Panc1 (cell line): ENCODE data around the gene CCR9. TPM values are rescaled to one million over a fixed set of nuclear protein-coding genes. Genes with fewer than 3 reads are reported as not detected.

Experiments
- ATAC-seq: fragments of 200-7000 bp; cut with Tn5 transposase; 2 replicates; pipeline ENCODE4 v1.9.1; 2020; ENCODE audit warnings: mild to moderate bottlenecking, moderate library complexity
- BruUV-seq: library from RNA; stranded (reverse); fragments of 400-500 nt; replicated peaks from 2 replicates; lab custom pipeline; 2021; lab: Mats Ljungman, UMichigan
- CTCF ChIA-PET: fragments of 300-600 bp; sonication (Branson Sonifier 250); formaldehyde crosslinking; loops from one replicate; lab custom pipeline; 2022; ENCODE audit warnings: antibody characterized with exemption; lab: Charles Lee
- POLR2A ChIA-PET: fragments of 300-600 bp; sonication (Branson Sonifier 250); formaldehyde crosslinking; loops from one replicate; lab custom pipeline; 2022; ENCODE audit warnings: antibody characterized with exemption; lab: Charles Lee
- DNase-seq: peaks from one replicate; pipeline ENCODE4 v3.0.0-alpha.2; 2010; ENCODE audit warnings: low read depth, low spot score
- H3K27ac ChIP-seq: 2 replicates; pipeline ENCODE4 v1.5.1; 2011; ENCODE audit warnings: mild to moderate bottlenecking, low read length, inconsistent platforms
- H3K27me3 ChIP-seq: fragments of 200-500 bp; sonication (Bioruptor generic); 2 replicates; pipeline ENCODE4 v1.6.0; 2014; ENCODE audit warnings: low read length, inconsistent platforms; ENCODE audit not compliant: control insufficient read depth, insufficient read depth
- H3K36me3 ChIP-seq: fragments of 200-500 bp; sonication (Bioruptor generic); 2 replicates; pipeline ENCODE4 v1.5.1; 2014; ENCODE audit warnings: inconsistent platforms, mild to moderate bottlenecking, low read length, moderate library complexity; ENCODE audit not compliant: control insufficient read depth, insufficient read depth
- H3K4me1 ChIP-seq: 2 replicates; pipeline ENCODE4 v1.5.1; 2011; ENCODE audit warnings: inconsistent platforms, mild to moderate bottlenecking, low read length, moderate library complexity; ENCODE audit not compliant: control insufficient read depth, insufficient read depth
- H3K4me3 ChIP-seq, 2 experiments: 2 replicates each; pipeline ENCODE4 v1.5.1; 2011 to 2012; ENCODE audit warnings: low read depth in 2 of 2, low read length in 2 of 2, mild to moderate bottlenecking in 2 of 2, inconsistent platforms in 1 of 2, moderate library complexity in 1 of 2
- H3K9me3 ChIP-seq: fragments of 200-500 bp; sonication (Bioruptor generic); 2 replicates; pipeline ENCODE4 v1.5.1; 2014; ENCODE audit warnings: low read depth, mild to moderate bottlenecking, inconsistent platforms, low read length, moderate library complexity; ENCODE audit not compliant: control insufficient read depth, insufficient read depth
- POLR2AphosphoS5 ChIP-seq: IDR thresholded peaks from 2 replicates; pipeline ENCODE4 v1.6.1; 2012; ENCODE audit warnings: mild to moderate bottlenecking, low read depth, low read length, moderate library complexity
- SIN3A ChIP-seq: IDR thresholded peaks from 2 replicates; pipeline ENCODE4 v1.6.1; 2012; ENCODE audit warnings: low read depth, mild to moderate bottlenecking, low read length, moderate library complexity, borderline replicate concordance; ENCODE audit not compliant: insufficient read depth
- TCF7L2 ChIP-seq: IDR thresholded peaks from 2 replicates; pipeline ENCODE4 v1.6.1; 2011; ENCODE audit warnings: mild to moderate bottlenecking, low read depth, low read length, inconsistent platforms
- in situ Hi-C: cut with HindIII; loops from 2 replicates; pipeline ENCODE4 v1.10.0; 2016; ENCODE audit warnings: low sequenced_read_pairs, low pct_unique_long_range_greater_than_20kb
- intact Hi-C: fragments of 100-400 bp; cut with micrococcal nuclease; formaldehyde crosslinking; loops from one replicate; pipeline ENCODE4 v1.10.0; 2022; ENCODE audit not compliant: unreplicated experiment
- total RNA-seq: library from RNA; stranded (reverse); gene quantifications from one replicate; pipeline ENCODE4 v1.2.1, GENCODE V29; 2021; ENCODE audit not compliant: unreplicated experiment
- TF ChIP-seq, protein P1 (sequence below): fragments of 450-650 bp; IDR thresholded peaks from 2 replicates; pipeline ENCODE4 v1.5.1; 2017; ENCODE audit warnings: mild to moderate bottlenecking
- TF ChIP-seq, protein P2 (sequence below), 2 experiments: IDR thresholded peaks; 2 replicates each; pipeline ENCODE4 v1.6.1; 2011 to 2012; ENCODE audit warnings: low read depth in 2 of 2, control low read depth in 1 of 2, low read length in 1 of 2, mild to moderate bottlenecking in 1 of 2, moderate library complexity in 1 of 2; ENCODE audit not compliant: insufficient read depth in 1 of 2

Gene CCR9
- total RNA-seq, 1 experiment from 2014 or later: not detected

GRCh38 chr3:45887759-45888511 lies 1.6 kb downstream of the CCR9 start:
- Histone ChIP-seq H3K36me3 (no peaks in the 10 kb centered on the region), H3K4me3 (no peak overlapping the region), H3K9me3 (no peaks in the 10 kb centered on the region), H3K4me1 (no peaks in the 10 kb centered on the region), H3K27ac (no peak overlapping the region), H3K27me3 (peaks cover 2% of the 10 kb centered on the region)
- ATAC-seq (no peak), DNase-seq (no peak)
- CTCF ChIA-PET: no interaction called here
- BruUV-seq: no TSS peak
- POLR2A ChIA-PET: no interaction called here
- in situ Hi-C loops (no loop called here), intact Hi-C loops (no loop called here)
- TF ChIP-seq, protein P1, sequence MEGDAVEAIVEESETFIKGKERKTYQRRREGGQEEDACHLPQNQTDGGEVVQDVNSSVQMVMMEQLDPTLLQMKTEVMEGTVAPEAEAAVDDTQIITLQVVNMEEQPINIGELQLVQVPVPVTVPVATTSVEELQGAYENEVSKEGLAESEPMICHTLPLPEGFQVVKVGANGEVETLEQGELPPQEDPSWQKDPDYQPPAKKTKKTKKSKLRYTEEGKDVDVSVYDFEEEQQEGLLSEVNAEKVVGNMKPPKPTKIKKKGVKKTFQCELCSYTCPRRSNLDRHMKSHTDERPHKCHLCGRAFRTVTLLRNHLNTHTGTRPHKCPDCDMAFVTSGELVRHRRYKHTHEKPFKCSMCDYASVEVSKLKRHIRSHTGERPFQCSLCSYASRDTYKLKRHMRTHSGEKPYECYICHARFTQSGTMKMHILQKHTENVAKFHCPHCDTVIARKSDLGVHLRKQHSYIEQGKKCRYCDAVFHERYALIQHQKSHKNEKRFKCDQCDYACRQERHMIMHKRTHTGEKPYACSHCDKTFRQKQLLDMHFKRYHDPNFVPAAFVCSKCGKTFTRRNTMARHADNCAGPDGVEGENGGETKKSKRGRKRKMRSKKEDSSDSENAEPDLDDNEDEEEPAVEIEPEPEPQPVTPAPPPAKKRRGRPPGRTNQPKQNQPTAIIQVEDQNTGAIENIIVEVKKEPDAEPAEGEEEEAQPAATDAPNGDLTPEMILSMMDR: no peak
- TF ChIP-seq SIN3A (no peak), TCF7L2 (no peak), POLR2AphosphoS5 (no peak)
- TF ChIP-seq, protein P2, sequence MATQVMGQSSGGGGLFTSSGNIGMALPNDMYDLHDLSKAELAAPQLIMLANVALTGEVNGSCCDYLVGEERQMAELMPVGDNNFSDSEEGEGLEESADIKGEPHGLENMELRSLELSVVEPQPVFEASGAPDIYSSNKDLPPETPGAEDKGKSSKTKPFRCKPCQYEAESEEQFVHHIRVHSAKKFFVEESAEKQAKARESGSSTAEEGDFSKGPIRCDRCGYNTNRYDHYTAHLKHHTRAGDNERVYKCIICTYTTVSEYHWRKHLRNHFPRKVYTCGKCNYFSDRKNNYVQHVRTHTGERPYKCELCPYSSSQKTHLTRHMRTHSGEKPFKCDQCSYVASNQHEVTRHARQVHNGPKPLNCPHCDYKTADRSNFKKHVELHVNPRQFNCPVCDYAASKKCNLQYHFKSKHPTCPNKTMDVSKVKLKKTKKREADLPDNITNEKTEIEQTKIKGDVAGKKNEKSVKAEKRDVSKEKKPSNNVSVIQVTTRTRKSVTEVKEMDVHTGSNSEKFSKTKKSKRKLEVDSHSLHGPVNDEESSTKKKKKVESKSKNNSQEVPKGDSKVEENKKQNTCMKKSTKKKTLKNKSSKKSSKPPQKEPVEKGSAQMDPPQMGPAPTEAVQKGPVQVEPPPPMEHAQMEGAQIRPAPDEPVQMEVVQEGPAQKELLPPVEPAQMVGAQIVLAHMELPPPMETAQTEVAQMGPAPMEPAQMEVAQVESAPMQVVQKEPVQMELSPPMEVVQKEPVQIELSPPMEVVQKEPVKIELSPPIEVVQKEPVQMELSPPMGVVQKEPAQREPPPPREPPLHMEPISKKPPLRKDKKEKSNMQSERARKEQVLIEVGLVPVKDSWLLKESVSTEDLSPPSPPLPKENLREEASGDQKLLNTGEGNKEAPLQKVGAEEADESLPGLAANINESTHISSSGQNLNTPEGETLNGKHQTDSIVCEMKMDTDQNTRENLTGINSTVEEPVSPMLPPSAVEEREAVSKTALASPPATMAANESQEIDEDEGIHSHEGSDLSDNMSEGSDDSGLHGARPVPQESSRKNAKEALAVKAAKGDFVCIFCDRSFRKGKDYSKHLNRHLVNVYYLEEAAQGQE (IDR thresholded peaks at IDR 0.05; ENCODE audit: insufficient read depth in 1 of 2, low read depth in 2 of 2, low read length in 1 of 2): no peak

DNA sequence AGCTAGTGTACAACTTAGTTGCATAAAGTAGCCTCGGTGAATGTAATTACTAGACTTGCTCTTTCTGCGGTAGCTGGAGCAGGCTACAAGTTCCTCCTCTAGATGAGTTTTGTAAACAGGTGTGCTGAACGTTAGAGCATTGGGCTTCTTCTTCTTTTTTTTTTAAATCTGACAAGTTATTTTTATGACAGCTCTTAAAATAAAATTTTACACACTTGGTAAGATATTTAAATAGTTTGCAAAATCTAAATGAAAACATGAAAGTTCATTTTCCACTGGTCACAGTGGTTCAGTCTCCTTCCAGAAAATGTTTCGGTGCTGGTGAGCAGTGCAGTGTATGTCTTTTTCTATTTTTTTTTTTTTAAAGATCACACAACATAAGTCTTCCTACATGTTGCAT lies 3.0 kb downstream of the CCR9 start:
- no peaks in the 10 kb centered on the region for H3K36me3 ChIP-seq
- H3K27ac ChIP-seq: no peak overlapping the region
- BruUV-seq: no TSS peak
- no peaks in the 10 kb centered on the region for H3K4me1 ChIP-seq
- peaks cover 2% of the 10 kb centered on the region; the same call in 1 of the 2 replicates for H3K27me3 ChIP-seq
- intact Hi-C loops (no loop called here), in situ Hi-C loops (no loop called here)
- DNase-seq: no peak
- POLR2A ChIA-PET: no interaction called here
- TF ChIP-seq POLR2AphosphoS5 (no peak), TCF7L2 (no peak), SIN3A (no peak)
- TF ChIP-seq, protein P2 (IDR thresholded peaks at IDR 0.05; ENCODE audit: insufficient read depth in 1 of 2, low read depth in 2 of 2, low read length in 1 of 2): no peak
- TF ChIP-seq, protein P1: no peak
- no peaks in the 10 kb centered on the region for H3K9me3 ChIP-seq
- no peak for ATAC-seq
- CTCF ChIA-PET: no interaction called here
- no peak overlapping the region for H3K4me3 ChIP-seq
